PC-3 (cell line): ENCODE results near the gene TMEM117.

Experiments used
- EZH2 ChIP-seq: fragments of 300-600 bp; sonication (generic); IDR thresholded peaks from one replicate; pipeline ENCODE4 v1.6.1; 2017; ENCODE audit warnings: antibody characterized with exemption, mild to moderate bottlenecking, low read length; ENCODE audit not compliant: unreplicated experiment
- EZH2phosphoT487 ChIP-seq: fragments of 300-600 bp; sonication (generic); IDR thresholded peaks from 2 replicates; pipeline ENCODE4 v1.6.1; 2018; ENCODE audit warnings: mild to moderate bottlenecking, antibody characterized with exemption, low read length, borderline replicate concordance
- TF ChIP-seq, protein P1 (sequence below): fragments of 300-600 bp; sonication (generic); conservative IDR thresholded peaks from 2 replicates; pipeline ENCODE4 v1.5.1; 2017; ENCODE audit warnings: antibody characterized with exemption, low read depth, mild to moderate bottlenecking, low read length

- TF ChIP-seq EZH2 = no peak
- TF ChIP-seq, protein P1, sequence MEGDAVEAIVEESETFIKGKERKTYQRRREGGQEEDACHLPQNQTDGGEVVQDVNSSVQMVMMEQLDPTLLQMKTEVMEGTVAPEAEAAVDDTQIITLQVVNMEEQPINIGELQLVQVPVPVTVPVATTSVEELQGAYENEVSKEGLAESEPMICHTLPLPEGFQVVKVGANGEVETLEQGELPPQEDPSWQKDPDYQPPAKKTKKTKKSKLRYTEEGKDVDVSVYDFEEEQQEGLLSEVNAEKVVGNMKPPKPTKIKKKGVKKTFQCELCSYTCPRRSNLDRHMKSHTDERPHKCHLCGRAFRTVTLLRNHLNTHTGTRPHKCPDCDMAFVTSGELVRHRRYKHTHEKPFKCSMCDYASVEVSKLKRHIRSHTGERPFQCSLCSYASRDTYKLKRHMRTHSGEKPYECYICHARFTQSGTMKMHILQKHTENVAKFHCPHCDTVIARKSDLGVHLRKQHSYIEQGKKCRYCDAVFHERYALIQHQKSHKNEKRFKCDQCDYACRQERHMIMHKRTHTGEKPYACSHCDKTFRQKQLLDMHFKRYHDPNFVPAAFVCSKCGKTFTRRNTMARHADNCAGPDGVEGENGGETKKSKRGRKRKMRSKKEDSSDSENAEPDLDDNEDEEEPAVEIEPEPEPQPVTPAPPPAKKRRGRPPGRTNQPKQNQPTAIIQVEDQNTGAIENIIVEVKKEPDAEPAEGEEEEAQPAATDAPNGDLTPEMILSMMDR = no peak
- no peak for TF ChIP-seq EZH2phosphoT487
Measured at GRCh38 chr12:44217146-44217883, 381.4 kb downstream of the TMEM117 start.
